AG04450 (cell line): ENCODE results near the gene PITX2. TPM values are rescaled to one million over a fixed set of nuclear protein-coding genes. Genes with fewer than 3 reads are reported as not detected.

Experiments
- CTCF ChIA-PET: fragments of 300-600, 350-600 bp; formaldehyde crosslinking; extraction: SDS; loops from one replicate; lab custom pipeline; 2022; ENCODE audit warnings: antibody characterized with exemption, inconsistent platforms; lab: Charles Lee
- POLR2A ChIA-PET: fragments of 350-600 bp; formaldehyde crosslinking; extraction: SDS; loops from one replicate; lab custom pipeline; 2021; ENCODE audit warnings: antibody characterized with exemption, inconsistent platforms; lab: Yijun Ruan, JAX
- DNase-seq: peaks from one replicate; pipeline ENCODE4 v3.0.0-alpha.2; 2011; ENCODE audit warnings: low read depth, low spot score
- H3K27ac ChIP-seq: one replicate; pipeline ENCODE4 v1.5.1; 2012; ENCODE audit warnings: low read depth, low read length, control low read depth
- H3K27me3 ChIP-seq: one replicate; pipeline ENCODE4 v1.6.0; 2012; ENCODE audit warnings: low read length; ENCODE audit not compliant: control insufficient read depth, insufficient read depth
- H3K4me3 ChIP-seq: 2 replicates; pipeline ENCODE4 v1.5.1; 2011; ENCODE audit warnings: mild to moderate bottlenecking, low read depth, low read length, control low read depth
- H3K9me3 ChIP-seq: 2 replicates; pipeline ENCODE4 v1.5.1; 2012; ENCODE audit warnings: low read length; ENCODE audit not compliant: control insufficient read depth, insufficient read depth
- CTCF ChIP-seq: IDR thresholded peaks from 2 replicates; pipeline ENCODE4 v1.5.1; 2011; ENCODE audit warnings: low read depth, low read length, control low read depth, inconsistent platforms
- polyA plus RNA-seq: library from polyadenylated mRNA; depleted of rRNA; stranded (reverse); fragments of >200 nt; gene quantifications from 2 replicates; pipeline ENCODE4 v1.2.3, GENCODE V29; 2011

PITX2 gene
- polyA plus RNA-seq, 1 experiment = 0.07 TPM

- Histone ChIP-seq H3K27me3 (peaks cover 96% of the 10 kb centered on the region), H3K4me3 (no peak overlapping the region), H3K9me3 (peaks cover 21% of the 10 kb centered on the region), H3K27ac (no peak overlapping the region)
- TF ChIP-seq CTCF = no peak
- POLR2A ChIA-PET = no interaction called here
- CTCF ChIA-PET = no interaction called here
- DNase-seq = no peak
Observed at GRCh38 chr4:110614976-110615352, 7.9 kb downstream of the PITX2 start.

GRCh38 chr4:110614173-110614963, 8.5 kb downstream of the PITX2 start:
- Histone ChIP-seq H3K27me3 (peaks cover 95% of the 10 kb centered on the region), H3K4me3 (no peak overlapping the region), H3K27ac (no peak overlapping the region), H3K9me3 (peaks cover 19% of the 10 kb centered on the region)
- ChIA-PET CTCF (no interaction called here), POLR2A (no interaction called here)
- TF ChIP-seq CTCF = no peak
- DNase-seq = no peak

GRCh38 chr4:110613745-110614144, 9.1 kb downstream of the PITX2 start:
- H3K27ac ChIP-seq = no peak overlapping the region
- peaks cover 95% of the 10 kb centered on the region for H3K27me3 ChIP-seq
- TF ChIP-seq CTCF = no peak
- H3K4me3 ChIP-seq = no peak overlapping the region
- DNase-seq = no peak
- POLR2A ChIA-PET = no interaction called here
- peaks cover 12% of the 10 kb centered on the region for H3K9me3 ChIP-seq
- CTCF ChIA-PET = no interaction called here

- Histone ChIP-seq H3K4me3 (no peak overlapping the region), H3K9me3 (peaks cover 3% of the 10 kb centered on the region; the same call in 1 of the 2 replicates), H3K27ac (no peak overlapping the region), H3K27me3 (peaks cover 87% of the 10 kb centered on the region)
- no peak for DNase-seq
- POLR2A ChIA-PET = no interaction called here
- TF ChIP-seq CTCF = no peak
- CTCF ChIA-PET = no interaction called here
Observed at GRCh38 chr4:110612631-110613269, 10.1 kb downstream of the PITX2 start.

GRCh38 chr4:110611968-110612447, 10.9 kb downstream of the PITX2 start:
- ChIA-PET POLR2A (no interaction called here), CTCF (no interaction called here)
- TF ChIP-seq CTCF = no peak
- peaks cover 3% of the 10 kb centered on the region; the same call in 1 of the 2 replicates for H3K9me3 ChIP-seq
- no peak for DNase-seq
- peaks cover 81% of the 10 kb centered on the region for H3K27me3 ChIP-seq
- H3K4me3 ChIP-seq = no peak overlapping the region
- no peak overlapping the region for H3K27ac ChIP-seq
